Lung (tissue), 12 donors: ENCODE results near the gene MEF2A. TPM values are rescaled to one million over a fixed set of nuclear protein-coding genes. Genes with fewer than 3 reads are reported as not detected.

ENCODE experiments used
- ATAC-seq: fragments of 200-7000 bp; cut with Tn5 transposase; one replicate; pipeline ENCODE4 v1.9.1; 2020; ENCODE audit warnings: moderate number of reproducible peaks; ENCODE audit not compliant: insufficient read depth, low FRiP score
- DNase-seq, 3 donors: peaks; one replicate each; pipeline ENCODE4 v3.0.0-alpha.2; 2013 to 2017
- H3K27ac ChIP-seq, 2 donors: one replicate each; pipeline ENCODE4 v1.5.1; 2013; ENCODE audit warnings: mild to moderate bottlenecking in 2 of 2, moderate library complexity in 2 of 2, control low read depth in 1 of 2, inconsistent platforms in 1 of 2, low read depth in 1 of 2, low read length in 1 of 2
- H3K27me3 ChIP-seq, 3 donors: one replicate each; pipeline ENCODE4 v1.5.1; 2013; ENCODE audit warnings: low read length in 2 of 3; ENCODE audit not compliant: control insufficient read depth in 3 of 3, insufficient read depth in 3 of 3
- H3K36me3 ChIP-seq, 4 donors: one replicate each; pipeline ENCODE4 v1.5.1; 2013; ENCODE audit warnings: low read length in 4 of 4, mild to moderate bottlenecking in 1 of 4, moderate library complexity in 1 of 4; ENCODE audit not compliant: control insufficient read depth in 4 of 4, insufficient read depth in 4 of 4
- H3K4me1 ChIP-seq, 5 donors: one replicate each; pipeline ENCODE4 v1.5.1; 2013; ENCODE audit warnings: low read length in 5 of 5, mild to moderate bottlenecking in 2 of 5, moderate library complexity in 1 of 5; ENCODE audit not compliant: control insufficient read depth in 5 of 5, insufficient read depth in 5 of 5
- H3K4me3 ChIP-seq: one replicate; pipeline ENCODE4 v1.5.1; 2013; ENCODE audit warnings: mild to moderate bottlenecking, control low read depth, moderate library complexity
- H3K9ac ChIP-seq, 2 donors: one replicate each; pipeline ENCODE4 v1.5.1; 2013; ENCODE audit warnings: low read length in 2 of 2, control low read depth in 1 of 2; ENCODE audit not compliant: insufficient read depth in 1 of 2
- H3K9me3 ChIP-seq, 4 donors: one replicate each; pipeline ENCODE4 v1.5.1; 2013; ENCODE audit warnings: low read length in 3 of 4, mild to moderate bottlenecking in 1 of 4, moderate library complexity in 1 of 4; ENCODE audit not compliant: control insufficient read depth in 4 of 4, insufficient read depth in 3 of 4
- WGBS, 2 donors: extraction: QIAGEN DNeasy Blood & Tissue Kit; methylation state at CpG; one replicate each; pipeline ENCODE4 v1.1.7; 2013; 5-methylcytosine and 5-hydroxymethylcytosine counted together
- polyA plus RNA-seq, 2 donors: library from polyadenylated mRNA; stranded (reverse); fragments of 200-250 nt; gene quantifications; one replicate each; pipeline ENCODE4 v1.2.1, GENCODE V29; 2013
- total RNA-seq, 2 donors: library from RNA; depleted of rRNA in 1 of 2; stranded (reverse); fragments of >200 nt in 1 of 2; gene quantifications; one replicate each; pipeline ENCODE4 v1.2.1, GENCODE V29; 2014 to 2021
- TF ChIP-seq, protein P1 (sequence below): IDR thresholded peaks from 2 replicates; pipeline ENCODE4 v1.5.1; 2012; ENCODE audit warnings: mild to moderate bottlenecking; ENCODE audit errors: control extremely low read depth, extremely low read depth
- donor health status: control.
- donor health status: control.
- donor health status: Bipolar disorder and iron deficiency.
- donor health status: healthy.
- donor health status: DM: yes; HTN: yes; CAD: no.

MEF2A gene
- total and polyA plus RNA-seq, 4 donors, result 26.0 to 140 (median 48.1) TPM

DNA sequence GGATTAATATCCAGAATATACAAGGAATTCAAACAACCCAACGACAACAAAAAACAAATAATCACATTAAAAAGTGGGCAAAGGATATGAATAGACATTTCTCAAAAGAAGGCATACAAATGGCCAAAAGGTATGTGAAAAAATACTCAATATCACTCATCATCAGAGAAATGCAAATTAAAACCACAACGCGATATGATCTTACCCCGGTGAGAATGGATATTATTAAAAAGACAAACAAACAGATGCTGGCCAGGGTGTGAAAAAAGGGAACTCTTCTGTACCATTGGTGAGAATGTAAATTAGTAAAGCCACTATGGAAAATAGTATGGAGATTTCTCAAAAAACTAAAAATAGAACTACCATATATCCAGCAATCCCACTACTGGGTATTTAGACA, 43.5 kb upstream of the MEF2A start:
- no peak for ATAC-seq
- Histone ChIP-seq H3K4me3 (no peak overlapping the region), H3K4me1 (no peaks in the 10 kb centered on the region), H3K9me3 (no peaks in the 10 kb centered on the region), H3K9ac (no peak overlapping the region), H3K36me3 (no peaks in the 10 kb centered on the region), H3K27ac (no peak overlapping the region), H3K27me3 (no peaks in the 10 kb centered on the region)
- TF ChIP-seq, protein P1, sequence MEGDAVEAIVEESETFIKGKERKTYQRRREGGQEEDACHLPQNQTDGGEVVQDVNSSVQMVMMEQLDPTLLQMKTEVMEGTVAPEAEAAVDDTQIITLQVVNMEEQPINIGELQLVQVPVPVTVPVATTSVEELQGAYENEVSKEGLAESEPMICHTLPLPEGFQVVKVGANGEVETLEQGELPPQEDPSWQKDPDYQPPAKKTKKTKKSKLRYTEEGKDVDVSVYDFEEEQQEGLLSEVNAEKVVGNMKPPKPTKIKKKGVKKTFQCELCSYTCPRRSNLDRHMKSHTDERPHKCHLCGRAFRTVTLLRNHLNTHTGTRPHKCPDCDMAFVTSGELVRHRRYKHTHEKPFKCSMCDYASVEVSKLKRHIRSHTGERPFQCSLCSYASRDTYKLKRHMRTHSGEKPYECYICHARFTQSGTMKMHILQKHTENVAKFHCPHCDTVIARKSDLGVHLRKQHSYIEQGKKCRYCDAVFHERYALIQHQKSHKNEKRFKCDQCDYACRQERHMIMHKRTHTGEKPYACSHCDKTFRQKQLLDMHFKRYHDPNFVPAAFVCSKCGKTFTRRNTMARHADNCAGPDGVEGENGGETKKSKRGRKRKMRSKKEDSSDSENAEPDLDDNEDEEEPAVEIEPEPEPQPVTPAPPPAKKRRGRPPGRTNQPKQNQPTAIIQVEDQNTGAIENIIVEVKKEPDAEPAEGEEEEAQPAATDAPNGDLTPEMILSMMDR, result no peak
- DNase-seq, result no peak
- WGBS, 2 donors, result 93 to 94% methylated on average over 4 of the region's 4 CpGs

DNA sequence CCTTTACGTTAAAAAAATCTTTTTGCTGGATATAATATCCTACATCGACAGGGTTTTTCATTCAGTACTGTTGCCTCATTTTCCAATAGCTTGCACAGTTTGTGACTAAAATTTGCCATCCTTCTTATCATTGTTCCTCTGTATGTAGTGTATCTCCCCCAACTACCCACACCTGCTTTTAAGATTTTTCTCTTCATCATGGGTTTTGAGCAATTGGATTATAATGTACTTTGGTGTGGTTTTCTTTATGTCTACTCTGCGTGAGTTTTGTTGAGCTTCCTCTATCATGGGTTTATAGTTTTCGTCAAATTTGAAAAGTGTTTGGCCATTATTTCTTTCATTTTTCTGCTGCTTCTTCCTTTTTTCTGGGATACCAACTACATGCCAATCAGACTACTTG, 39.6 kb upstream of the MEF2A start:
- DNase-seq (no peak), ATAC-seq (no peak)
- Histone ChIP-seq H3K4me3 (no peak overlapping the region), H3K27me3 (no peaks in the 10 kb centered on the region), H3K4me1 (no peaks in the 10 kb centered on the region), H3K9ac (no peak overlapping the region), H3K27ac (no peak overlapping the region), H3K36me3 (no peaks in the 10 kb centered on the region), H3K9me3 (no peaks in the 10 kb centered on the region)
- TF ChIP-seq, protein P1, result no peak
- WGBS, 2 donors, result 60 to 79% methylated on average over 4 of the region's 4 CpGs

DNA sequence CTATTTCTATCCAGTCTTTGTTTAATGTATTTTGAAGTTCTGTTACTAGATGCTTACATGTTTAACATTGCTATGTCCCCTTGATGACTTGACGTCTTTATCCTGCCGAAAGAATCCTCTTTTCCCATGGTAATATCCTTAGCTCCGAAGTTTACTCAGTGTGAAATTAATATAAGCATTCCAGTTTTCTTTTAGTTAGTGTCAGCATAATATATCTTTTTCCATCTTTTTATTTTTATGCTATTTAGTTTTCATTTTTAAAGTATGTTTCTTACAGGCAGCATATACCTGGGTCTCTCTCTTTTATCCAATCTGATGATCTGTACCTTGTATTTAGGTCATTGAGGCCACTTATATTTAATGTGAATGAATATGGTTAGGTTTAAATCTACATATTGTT, 39.1 kb upstream of the MEF2A start:
- WGBS, 2 donors, result 94 to 98% methylated on average over 3 of the region's 3 CpGs

More for the DNA sequence above, 39.1 kb upstream of the MEF2A start:
- Histone ChIP-seq H3K27me3 (no peaks in the 10 kb centered on the region), H3K27ac (no peak overlapping the region), H3K9me3 (no peaks in the 10 kb centered on the region), H3K9ac (no peak overlapping the region), H3K36me3 (no peaks in the 10 kb centered on the region), H3K4me1 (no peaks in the 10 kb centered on the region), H3K4me3 (no peak overlapping the region)
- DNase-seq, result no peak
- no peak for ATAC-seq
- TF ChIP-seq, protein P1, result no peak
